HS-5 (cell line): ENCODE results near the gene ZNF24.
A peak's percentile ranks its signal among the peaks of the same experiment; 100 is the strongest.

Experiments
- DNase-seq: peaks from one replicate; pipeline ENCODE4 v3.0.0-alpha.2; 2012; ENCODE audit warnings: low read depth

Gene ZNF24

DNA sequence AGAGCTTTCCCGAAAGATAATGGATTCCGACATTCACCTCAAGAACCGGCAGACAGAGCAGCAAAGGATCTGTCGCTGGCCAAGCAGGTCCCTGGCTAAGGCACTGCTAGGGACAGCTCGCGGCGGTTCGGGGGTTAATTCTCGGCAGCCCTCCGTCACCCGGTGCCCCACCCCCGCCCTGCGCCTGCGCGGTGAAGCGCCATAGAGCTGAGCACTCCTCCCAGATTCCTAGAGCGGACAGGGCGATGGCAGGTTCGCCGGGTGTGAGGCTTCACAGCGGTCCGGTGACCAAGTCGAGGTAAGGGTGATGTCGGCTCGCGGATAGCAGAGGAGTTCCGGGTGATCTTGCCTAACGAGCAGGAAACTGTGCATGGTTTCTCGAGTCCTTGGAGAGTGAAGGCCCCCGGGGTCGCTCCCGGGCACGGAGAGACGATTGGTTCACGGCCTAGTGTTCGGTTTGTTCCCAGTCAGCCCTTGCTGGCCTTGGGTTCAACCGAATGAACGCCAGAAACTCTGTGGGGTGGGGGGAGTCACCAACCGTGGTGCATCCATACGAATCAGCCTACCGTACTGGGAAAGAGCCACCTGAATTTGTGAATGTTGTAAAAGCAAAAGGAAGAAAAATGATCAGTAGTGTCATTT, 54.0 kb downstream of the ZNF24 start, which contains the start of gene ZSCAN30:
TSS of gene ZSCAN30 (minus strand) at position 136 of the 642 bp plus-strand sequence. CDS start 25,877 bp downstream, outside the sequence.
- DNase-seq: peak; percentile 56

DNA sequence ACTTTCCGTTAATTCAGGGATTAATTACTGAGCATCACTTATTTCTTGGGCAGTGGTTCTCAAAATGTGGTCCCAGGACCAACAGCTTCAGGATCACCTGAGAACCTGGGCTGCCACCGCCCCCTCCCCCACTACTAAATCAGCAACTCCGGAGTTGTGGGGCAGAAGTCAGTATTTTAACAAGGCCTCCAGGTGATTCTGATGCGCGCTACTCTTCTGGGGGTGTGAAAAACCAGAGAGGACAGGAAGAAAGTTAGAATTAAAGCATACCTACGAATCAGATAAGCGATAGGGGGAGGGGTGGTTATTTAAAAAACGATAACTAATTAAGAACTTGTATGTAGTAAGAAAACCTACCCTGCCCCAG, 54.5 kb downstream of the ZNF24 start:
- DNase-seq: no peak

DNA sequence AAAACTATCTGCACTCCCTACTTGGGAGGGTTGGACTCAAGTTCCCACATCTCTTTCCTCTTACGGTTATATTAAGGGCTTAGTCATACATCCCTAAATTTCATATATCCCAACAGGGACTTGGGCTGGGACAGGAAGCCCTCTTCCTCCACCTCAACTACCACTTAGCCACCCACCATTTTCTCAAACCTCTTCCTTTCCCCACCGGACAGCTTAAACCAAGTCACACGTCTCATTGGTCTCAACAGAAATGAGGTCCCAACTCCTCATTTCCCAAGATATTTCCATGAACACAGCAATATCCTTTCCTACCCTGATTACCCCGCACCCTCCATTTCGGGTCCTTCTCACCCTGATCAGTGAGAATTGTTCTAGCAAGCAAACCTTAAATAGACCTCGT, 54.9 kb downstream of the ZNF24 start:
- no peak for DNase-seq

DNA sequence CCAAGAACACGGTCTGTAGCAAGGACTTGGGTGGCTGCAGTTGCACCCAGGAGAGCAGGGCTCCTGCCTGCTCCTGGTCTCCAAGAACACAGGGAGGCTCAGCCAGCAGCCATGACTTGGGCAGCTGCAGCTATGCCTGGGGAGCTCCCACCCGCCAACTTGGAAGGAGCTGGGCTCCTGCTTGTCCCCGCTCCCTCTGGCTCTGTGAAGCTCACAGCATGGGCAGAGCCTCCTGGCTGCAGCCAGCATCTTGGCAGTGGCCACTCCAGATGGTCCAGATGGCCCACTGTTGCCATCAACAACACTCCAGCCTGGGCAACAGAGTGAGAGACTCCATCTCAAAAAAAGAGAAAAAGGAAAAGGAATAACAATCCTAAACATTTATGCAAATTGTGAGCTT, 59.4 kb downstream of the ZNF24 start:
- DNase-seq: no peak

GRCh38 chr18:35283923-35284794, 60.1 kb downstream of the ZNF24 start:
- no peak for DNase-seq

GRCh38 chr18:35282353-35282752, 61.9 kb downstream of the ZNF24 start:
- DNase-seq: peak; percentile 81
